ENCODE results near the gene HIP1R. TPM values are rescaled to one million over a fixed set of nuclear protein-coding genes. Genes with fewer than 3 reads are reported as not detected.

HIP1R gene
- total RNA-seq, 1 donor = 11.1 TPM

GRCh38 chr12:122830517-122831214, 4.6 kb upstream of the HIP1R start:
- H3K4me3 ChIP-seq (ENCODE audit: low read depth, low read length) = no peak overlapping the region
- peak; percentile 88 for DNase-seq (ENCODE audit: low read depth)
- TF ChIP-seq, protein P1, sequence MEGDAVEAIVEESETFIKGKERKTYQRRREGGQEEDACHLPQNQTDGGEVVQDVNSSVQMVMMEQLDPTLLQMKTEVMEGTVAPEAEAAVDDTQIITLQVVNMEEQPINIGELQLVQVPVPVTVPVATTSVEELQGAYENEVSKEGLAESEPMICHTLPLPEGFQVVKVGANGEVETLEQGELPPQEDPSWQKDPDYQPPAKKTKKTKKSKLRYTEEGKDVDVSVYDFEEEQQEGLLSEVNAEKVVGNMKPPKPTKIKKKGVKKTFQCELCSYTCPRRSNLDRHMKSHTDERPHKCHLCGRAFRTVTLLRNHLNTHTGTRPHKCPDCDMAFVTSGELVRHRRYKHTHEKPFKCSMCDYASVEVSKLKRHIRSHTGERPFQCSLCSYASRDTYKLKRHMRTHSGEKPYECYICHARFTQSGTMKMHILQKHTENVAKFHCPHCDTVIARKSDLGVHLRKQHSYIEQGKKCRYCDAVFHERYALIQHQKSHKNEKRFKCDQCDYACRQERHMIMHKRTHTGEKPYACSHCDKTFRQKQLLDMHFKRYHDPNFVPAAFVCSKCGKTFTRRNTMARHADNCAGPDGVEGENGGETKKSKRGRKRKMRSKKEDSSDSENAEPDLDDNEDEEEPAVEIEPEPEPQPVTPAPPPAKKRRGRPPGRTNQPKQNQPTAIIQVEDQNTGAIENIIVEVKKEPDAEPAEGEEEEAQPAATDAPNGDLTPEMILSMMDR (IDR thresholded peaks at IDR 0.05; ENCODE audit: insufficient read depth, low read length) = no peak

GRCh38 chr12:122834104-122834920, 945 bp upstream of the HIP1R start:
- DNase-seq (ENCODE audit: low read depth) = peak; percentile 67
- TF ChIP-seq, protein P1 (IDR thresholded peaks at IDR 0.05; ENCODE audit: insufficient read depth, low read length) = peak; percentile 38
- H3K4me3 ChIP-seq (ENCODE audit: low read depth, low read length) = peak overlapping the region; percentile 71

DNA sequence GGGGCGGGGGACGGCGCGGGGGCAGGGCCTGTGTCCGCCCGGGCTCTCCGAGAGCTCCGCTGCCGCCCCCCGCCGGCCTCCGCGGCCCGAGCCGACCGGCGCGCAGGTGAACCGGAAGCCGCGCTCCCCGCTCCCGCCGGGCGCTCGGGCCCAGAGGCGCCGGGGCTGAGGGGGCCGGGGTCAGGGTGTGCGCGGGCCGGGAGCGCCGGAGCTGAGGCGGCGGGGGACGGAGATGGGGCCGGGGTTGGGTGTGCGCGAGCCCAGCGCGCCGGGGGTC, 431 bp downstream of the HIP1R start:
- TF ChIP-seq, protein P1 (IDR thresholded peaks at IDR 0.05; ENCODE audit: insufficient read depth, low read length) = no peak
- no peak for DNase-seq (ENCODE audit: low read depth)
- H3K4me3 ChIP-seq (ENCODE audit: low read depth, low read length) = peak overlapping the region; percentile 71

GRCh38 chr12:122836027-122836921, 1.0 kb downstream of the HIP1R start:
- TF ChIP-seq, protein P1 (IDR thresholded peaks at IDR 0.05; ENCODE audit: insufficient read depth, low read length) = no peak
- peak; percentile 26 for DNase-seq (ENCODE audit: low read depth)
- peak overlapping the region; percentile 71 for H3K4me3 ChIP-seq (ENCODE audit: low read depth, low read length)

- no peak for DNase-seq (ENCODE audit: low read depth)
- no peak overlapping the region for H3K4me3 ChIP-seq (ENCODE audit: low read depth, low read length)
- TF ChIP-seq, protein P1 (IDR thresholded peaks at IDR 0.05; ENCODE audit: insufficient read depth, low read length) = no peak
These were observed 2.3 kb downstream of the HIP1R start for GRCh38 chr12:122837306-122838265.

DNA sequence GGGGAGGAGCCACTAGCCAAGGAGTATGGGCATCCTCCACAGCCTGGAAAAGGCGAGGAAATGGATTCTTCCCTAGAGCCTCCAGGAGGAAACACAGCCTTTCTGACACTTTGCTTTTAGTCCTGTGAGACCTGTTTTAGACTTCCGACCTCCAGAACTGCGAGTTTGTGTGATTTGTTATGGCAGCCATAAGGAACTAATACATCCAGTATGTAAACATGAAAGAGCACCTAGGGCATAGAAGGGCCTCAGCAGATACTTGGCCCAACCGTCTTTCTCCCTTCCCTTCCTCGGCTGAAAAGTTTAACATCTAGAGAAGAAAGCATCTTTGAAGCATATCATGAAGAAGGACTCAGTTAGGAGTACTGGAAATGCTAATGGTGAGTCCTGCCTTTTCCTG, 3.6 kb downstream of the HIP1R start:
- H3K4me3 ChIP-seq (ENCODE audit: low read depth, low read length) = no peak overlapping the region
- TF ChIP-seq, protein P1 (IDR thresholded peaks at IDR 0.05; ENCODE audit: insufficient read depth, low read length) = no peak
- no peak for DNase-seq (ENCODE audit: low read depth)
